UCSD-AML1 (cell line): Measurements from ENCODE around the gene PPM1E.
"Not testable (repeated sequence)": the region's sequence is repeated elsewhere in the genome, so short reads cannot be mapped to it uniquely, and the experiment has no call there.

ENCODE experiments used
- DNase-seq: peaks from one replicate; lab custom pipeline; 2025; ENCODE audit not compliant: unreplicated experiment; lab: John Stamatoyannopoulos, UW

The PPM1E gene

DNA sequence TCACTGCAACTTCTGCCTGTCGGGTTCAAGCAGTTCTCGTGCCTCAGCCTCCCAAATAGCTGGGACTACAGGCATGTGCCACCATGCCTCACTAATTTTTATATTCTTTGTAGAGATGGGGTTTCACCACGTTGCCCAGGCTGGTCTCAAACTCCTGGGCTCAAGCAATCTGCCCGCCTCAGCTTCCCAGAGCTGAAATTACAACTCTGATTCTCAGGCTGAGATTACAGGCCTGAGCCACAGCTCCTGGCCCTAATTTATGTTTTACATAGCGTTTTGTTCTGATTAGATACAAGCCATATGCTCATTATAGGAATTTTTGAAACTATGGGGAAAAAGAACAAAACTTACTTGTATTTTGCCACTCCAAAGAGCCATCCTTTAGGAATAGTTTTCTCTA lies 22.8 kb downstream of the PPM1E start:
- DNase-seq = not testable (repeated sequence)

DNA sequence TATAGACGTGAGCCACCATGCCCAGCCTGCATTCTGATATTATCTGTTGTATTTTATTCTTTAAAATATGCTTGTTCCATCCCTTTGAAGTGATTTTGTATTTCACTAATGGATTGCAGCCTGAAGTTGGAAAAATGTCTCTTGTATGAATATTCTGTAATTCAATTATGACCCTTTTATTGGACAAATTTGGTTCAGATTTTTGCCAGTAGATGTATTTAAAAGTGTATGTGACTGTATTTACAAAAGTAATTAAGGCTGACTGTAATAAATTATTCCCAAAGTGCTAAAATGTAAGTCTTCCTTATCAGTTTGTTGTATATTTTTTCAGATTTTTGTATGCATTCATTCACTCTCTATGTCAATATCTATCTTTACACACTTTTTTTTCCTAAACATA lies 23.8 kb downstream of the PPM1E start:
- no peak for DNase-seq

DNA sequence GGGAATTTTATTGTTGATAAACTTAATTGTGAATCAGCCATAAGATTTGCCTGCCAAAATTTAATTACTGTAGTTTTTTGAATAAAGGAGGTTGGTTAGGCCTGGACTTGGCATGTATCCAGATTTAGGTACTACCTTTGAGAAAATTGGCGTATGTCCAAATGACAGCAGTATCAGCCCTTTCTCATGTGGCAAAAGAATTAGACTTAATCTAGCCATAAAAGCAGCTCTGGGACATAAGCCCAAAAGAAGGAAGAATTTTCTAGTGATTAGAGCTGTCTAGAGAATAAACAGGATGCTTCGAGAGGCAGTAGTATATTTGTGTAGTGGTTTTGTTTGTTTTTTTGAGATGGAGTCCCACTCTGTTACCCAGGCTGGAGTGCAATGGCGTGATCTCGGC lies 27.7 kb downstream of the PPM1E start:
- no peak for DNase-seq

DNA sequence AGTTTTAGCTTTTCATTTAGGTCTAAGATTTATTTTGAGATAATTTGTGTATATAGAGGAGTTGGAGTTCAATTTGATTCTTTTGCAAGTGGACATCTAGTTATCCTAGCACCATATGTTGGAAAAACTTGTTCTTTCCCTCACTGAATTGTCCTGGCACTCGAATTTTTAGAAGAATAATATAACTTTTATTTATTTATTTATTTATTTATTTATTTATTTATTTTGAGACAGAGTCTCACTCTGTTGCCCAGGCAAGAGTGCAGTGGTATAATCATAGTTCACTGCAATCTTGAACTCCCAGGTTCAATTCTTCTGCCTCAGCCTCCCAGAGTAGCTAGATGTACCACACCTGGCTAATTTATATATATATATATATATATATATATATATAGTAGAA lies 29.4 kb downstream of the PPM1E start:
- DNase-seq = no peak

DNA sequence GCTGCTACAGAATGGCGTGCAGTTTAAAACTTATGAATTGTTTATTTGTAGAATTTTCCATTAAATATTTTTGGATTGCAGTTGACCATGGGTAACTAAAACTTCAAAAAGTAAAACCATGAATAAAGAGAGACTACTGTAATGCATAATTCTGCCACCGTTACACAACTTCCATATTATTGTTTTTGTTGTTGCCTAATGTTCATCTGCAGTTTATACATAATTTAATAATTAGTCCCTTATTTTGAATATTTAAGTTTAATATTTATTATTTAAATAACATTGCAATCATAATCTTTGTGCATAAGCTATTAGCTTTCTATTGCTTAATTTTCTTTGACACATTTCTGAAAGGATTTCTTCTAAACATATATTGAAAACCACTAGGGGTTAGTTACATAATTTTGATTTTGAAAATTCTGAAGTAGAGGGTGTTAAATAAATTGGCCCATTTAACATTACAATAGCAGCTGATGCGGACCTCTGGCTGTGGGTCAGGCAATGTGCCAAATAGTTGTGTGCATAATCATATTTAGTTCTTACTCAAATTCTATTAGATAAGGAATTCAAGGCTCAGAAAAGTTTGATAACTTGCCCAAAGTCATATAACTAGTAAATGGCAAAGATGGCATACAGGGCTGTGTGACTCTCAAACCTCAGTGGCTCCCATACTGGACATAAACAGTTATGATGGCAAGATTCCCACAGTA lies 31.1 kb downstream of the PPM1E start:
- DNase-seq = no peak

DNA sequence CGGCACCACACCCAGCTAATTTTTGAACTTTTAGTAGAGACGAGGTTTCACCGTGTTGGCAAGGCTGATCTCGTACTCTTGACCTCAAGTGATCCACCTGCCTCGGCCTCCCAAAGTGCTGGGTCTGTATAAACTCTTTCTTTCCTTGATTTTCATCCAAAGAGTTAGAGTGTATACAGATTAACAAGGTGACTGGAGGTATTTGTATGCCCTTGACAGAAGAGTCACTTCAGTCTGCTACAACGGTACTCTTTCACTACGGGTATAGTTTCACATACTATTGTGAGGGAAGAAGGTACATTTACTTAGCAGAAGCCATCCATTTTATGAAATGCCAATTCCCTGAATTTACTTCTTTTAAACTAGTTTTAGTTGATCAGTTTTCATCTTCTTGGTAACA lies 32.5 kb downstream of the PPM1E start:
- no peak for DNase-seq

DNA sequence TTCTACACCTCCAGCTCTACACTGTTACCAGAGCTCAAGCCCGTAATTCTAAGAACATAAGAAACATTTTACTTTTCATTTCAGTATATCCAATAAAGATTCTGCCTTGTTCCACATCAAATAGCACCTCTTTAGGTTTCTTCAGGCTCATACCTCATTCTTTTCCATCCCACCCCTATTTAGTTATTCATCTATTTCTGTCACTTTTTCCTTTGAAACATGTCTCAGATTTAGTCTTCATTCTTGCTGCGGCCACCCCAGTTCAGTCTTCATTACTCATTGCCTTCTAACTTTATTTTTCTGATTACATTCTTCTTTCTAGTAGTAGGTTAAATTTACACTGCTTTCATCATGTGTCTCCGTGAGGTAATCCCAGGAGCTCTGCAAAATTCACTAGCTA lies 33.5 kb downstream of the PPM1E start:
- DNase-seq = no peak

DNA sequence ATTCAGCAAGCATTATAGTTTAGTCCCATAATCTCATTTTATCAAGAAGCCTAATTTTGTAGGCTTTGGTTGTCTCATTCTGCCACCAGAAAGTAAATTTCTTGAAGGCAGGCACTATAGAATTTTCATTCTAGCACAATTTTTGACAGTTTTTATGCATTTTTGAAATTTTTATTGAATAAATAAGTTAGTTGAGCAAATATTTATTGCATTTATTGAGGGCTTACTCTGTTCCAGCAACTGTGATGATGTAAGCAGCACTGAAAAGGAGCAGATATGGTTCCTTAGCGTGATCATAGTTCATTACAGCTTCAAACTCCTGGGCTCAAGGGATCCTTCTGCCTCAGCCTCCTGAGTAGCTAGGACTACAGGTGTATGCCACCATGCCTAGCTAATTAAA lies 34.2 kb downstream of the PPM1E start:
- no peak for DNase-seq

DNA sequence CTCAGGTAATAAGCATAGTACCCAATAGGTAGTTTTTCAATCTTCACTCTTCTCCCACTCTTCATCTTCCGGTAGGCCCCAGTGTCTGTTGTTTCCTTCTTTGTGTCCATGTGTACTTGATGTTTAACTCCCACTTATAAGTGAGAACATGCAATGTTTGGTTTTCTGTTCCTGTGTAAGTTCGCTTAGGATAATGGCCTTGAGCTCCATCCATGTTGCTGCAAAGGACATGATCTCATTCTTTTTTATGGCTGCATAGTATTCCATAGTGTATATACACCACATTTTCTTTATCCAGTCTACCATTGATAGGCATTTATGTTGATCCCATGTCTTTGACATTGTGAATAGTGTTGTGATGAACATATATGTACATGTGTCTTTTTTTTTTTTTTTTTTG lies 38.9 kb downstream of the PPM1E start:
- DNase-seq = not testable (repeated sequence)

DNA sequence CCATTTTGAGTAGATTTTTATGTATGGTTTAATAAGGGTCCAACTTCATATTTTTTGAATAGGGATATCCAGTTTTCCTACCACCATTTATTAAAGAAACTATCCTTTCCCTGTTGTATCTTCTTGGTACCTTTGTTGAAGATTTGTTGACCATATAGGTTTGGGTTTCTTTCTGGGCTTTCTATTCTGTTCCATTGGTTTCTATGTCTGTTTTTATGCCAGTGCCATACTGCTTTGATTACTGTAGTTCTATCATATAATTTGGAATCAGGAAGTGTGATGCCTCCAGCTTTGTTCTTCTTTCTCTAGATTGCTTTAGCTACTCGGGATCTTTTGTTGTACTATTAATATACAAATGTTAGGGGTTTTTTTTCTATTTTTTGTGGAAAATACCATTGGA lies 46.5 kb downstream of the PPM1E start:
- DNase-seq = no peak

DNA sequence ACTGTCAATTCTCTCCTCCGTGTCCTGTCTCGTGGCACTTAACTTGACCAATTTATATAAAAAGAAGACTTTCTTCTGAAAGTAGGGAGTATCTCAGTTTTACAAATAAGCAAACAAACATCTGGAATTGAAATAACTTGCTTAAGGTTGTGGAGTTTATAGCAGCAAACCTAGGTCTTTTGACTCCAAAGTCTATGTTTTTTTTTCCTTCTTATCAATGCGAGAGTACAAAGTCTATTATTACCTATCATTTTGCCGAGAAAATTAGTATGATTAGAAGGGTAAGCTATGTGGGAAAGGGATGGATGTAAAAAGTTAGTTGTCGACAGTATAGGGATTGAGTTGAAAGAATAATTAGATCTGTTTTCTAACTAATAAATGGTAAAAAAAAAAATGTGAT lies 50.4 kb downstream of the PPM1E start:
- DNase-seq = no peak

DNA sequence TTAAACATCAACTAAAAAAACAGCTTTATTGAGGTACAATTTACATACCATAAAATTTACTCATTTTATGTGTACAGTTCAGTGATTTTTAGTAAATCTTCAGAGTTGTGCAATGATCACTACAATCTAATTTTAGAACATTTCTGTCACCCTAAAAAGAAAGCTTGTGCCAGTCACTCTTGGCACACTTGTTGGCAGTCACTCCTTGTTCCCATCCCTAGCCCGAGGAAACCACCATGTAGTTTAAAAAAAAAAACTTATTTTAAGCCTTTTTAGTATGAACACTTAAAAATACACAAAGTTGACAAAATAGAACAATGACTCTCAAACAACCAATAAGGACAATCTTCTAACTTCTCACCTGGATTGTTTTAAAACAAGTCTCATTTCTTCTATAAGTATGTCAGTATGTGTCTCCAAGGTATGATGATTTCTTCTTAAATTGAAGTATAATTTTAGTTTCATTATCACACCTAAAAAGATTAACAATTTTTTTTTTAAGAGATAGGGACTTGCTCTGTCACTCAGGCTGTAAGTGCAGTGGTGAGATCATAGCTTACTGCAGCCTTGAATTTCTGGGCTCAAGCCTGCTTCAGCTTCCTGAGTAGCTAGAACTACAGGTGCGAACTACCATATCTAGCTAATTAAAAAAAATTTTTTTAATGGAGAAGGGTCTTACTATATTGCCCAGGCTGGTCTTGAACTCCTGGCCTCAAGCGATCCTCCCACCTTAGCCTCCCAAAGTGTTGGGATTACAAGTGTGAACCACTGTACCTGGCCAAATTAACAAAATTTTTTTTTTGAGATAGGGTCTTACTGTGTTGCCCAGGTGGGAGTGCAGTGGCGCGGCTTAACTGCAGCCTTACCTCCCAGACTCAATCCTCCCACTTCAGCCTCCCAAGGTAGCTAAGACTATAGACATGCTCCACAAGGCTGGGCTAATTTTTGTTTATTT lies 53.2 kb downstream of the PPM1E start:
- no peak for DNase-seq

DNA sequence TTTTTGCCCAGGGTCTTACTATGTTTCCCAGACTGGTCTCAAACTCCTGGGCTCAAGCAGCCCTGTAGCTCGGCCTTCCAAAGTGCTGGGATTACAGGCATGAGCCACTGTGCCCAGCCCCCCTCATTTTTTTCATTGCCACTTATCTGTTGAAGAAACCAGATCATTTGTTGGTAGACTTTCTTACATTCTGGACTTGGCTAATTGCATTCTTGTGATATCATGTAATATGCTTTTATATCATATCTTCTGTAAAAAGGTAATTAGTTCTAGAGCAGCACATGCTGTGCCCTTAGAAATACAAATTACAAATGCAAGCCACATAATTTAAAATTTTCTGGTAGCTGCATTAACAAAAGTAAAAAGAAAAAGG lies 53.9 kb downstream of the PPM1E start:
- DNase-seq = no peak

DNA sequence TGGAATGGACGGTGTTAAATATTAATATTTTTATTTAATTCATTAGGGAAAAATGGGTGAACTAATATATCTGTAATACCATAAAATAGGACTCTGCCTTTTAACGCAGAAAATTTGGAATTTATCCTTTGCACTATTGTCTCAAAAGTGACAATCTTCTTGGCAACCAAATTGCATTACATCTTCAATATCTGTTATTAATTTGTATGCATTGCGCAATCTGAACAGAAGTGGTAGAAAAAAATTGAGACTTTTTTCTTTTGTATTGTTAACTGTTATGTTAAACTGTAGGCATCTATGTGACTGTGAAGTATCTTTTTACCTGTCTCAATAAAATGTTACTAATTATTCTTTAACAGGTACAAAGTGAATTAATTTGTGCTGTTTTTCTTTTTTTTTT lies 55.6 kb downstream of the PPM1E start:
- DNase-seq = no peak

DNA sequence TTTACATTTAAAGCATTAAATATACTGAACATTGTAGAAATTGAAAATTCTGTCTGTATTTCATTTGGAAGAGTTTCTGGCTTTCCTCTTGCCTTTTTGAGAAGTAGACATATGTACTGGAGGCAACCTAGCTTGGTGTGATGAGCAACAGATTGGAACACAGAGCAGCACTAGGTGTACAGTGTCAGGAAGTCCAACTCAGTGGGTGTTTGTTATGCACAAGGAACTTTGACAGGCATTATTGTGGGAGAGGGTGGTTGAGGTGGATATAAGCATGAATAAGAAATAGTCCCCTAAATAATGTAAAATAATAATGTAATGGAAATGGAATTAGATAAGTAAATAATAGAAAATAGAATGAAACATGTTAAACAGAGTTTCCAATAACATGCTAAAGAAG lies 58.1 kb downstream of the PPM1E start:
- DNase-seq = no peak

DNA sequence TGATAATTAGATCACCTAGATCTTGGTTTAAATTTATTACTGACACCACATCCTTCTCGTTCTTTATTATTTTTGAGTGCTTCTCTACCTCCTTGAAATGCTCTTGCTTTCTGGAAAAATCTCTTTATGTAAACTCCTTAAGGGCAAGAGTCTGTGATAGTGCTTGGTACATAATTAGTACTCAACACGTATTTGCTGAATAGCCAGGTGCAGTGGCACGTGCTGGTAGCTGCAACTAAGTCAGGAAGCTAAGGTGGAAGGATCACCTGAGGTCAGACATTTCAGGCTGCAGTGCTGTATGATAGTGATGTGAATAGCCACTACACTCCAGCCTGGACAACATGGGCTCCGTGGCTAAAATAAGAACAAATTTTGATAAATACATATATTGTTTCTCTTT lies 63.0 kb downstream of the PPM1E start:
- no peak for DNase-seq

DNA sequence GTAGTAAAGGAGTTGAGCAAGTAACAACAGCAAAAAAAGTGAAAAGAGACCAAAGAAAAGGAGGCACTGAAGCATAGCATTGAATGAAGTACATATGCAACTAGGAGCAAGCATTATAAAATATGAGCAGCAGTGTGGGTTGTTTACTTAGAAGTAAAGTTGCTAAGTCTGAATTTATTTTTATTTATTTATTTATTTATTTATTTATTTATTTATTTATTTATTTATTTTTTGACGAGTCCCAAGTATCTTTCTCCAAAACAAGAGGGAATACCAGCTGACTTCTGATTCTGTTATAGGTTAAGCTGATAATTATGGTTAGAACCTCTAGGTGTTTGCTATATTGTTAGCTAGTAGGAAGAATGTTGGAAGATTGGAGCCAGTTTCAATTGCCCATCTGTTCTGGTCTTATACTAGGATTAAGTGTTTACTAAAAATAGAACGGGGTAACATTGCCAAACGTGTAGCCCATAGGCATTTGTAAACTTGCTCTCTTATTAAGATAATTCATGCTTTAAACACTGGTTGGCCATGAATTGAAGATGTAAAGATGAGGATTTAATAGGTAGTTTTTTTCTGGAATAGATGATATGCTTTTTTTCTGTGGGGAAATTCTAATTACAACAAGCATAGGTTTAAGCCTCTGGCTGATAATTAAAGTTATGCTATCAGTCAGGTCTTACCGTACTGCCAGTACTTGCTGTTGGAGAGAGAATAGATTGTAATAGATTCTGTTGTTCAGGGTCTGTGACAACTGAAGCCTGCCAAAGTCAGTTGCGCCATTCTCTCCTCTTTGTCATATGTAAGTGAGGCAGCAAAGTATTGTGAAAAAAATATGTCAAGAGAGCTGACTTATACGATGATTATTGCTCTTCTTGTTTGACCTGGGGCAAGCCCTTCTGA lies 66.7 kb downstream of the PPM1E start:
- DNase-seq = no peak

DNA sequence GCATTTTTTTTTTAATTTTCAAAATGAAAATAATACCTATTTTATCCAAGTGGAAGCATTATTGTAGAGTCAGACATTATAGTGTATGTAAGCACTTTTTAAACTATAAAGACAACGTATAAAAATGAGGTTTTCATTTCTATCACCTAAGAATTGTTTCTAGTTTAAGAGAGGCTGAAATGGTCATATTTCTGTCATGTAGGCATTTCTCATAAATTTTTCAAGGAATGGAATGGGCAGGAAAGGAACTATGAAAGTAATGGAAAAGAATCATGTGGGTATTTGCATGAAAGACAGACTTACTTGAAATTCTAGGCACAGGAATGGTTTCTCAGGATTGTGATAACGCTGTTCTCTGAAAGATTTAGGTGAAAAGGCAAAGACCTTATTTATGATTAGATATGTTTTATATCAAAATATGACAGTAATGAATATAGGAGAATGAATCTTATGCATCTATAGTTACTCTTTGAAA lies 67.4 kb downstream of the PPM1E start:
- no peak for DNase-seq

DNA sequence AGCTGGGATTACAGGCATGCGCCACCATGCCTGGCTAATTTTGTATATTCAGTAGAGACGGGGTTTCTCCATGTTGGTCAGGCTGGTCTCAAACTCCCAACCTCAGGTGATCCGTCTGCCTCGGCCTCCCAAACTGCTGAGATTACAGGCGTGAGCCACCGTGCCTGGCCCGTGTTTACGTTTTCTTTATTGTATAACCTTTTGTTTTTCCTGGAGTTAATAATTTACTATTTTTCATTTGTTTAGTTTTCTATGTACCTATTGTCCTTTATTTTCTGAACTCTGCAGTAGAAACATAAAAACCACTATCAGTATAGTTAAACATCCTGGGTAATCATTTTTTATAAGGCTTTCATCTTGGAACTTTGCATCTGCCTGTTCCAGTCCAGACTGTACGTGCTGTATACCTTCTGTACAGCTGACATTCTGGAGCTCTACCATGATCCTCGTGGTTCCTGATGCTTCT lies 73.6 kb downstream of the PPM1E start:
- no peak for DNase-seq

DNA sequence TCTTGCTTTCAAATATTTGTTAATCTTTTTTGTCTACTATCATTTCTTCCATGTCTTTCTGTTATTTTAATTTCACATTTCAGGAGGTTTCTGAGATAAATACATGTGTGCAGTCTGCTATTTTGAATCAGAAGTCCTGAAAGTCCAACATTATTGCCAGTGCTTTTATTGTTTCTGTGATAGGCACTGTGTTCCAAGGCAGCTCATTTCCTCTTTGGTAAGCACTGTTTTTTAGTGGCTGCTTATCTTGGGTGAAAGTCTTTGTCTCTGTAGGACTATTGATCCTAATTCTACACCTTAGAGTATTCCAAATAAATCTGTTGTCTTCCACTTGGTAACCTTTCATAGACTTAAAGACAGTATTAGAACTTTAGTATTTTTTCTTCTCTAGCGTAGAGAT lies 76.1 kb downstream of the PPM1E start:
- DNase-seq = no peak

DNA sequence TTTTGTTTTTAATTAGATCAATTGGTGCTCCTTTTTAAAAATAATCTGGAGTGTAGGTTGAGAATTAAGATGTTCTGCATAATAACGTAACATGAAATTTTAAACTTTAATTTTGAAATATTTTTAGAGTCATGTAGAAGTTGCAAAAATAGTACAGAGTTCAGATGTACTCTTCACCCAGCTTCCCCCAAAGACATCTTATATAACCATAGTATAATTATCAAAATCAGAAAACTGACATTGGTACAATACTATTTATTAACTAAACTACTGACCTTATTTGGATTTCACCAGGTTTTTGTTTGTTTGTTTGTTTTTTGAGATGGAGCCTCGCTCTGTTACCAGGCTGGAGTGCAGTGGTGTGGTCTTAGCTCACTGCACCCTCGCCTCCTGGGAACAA lies 76.9 kb downstream of the PPM1E start:
- no peak for DNase-seq
